Parathyroid adenoma (tissue), 2 donors: ENCODE measurements around the gene C1QTNF6.
A peak's percentile ranks its signal among the peaks of the same experiment; 100 is the strongest.

Experiments used
- H2AFZ ChIP-seq: fragments of 300-600 bp; sonication (generic); one replicate; pipeline ENCODE4 v1.7.0; 2017; ENCODE audit warnings: antibody characterized with exemption, mild to moderate bottlenecking
- H3K27ac ChIP-seq: fragments of 300-600 bp; sonication (generic); one replicate; pipeline ENCODE4 v1.7.0; 2017
- H3K27me3 ChIP-seq: fragments of 300-600 bp; sonication (generic); one replicate; pipeline ENCODE4 v1.7.0; 2017; ENCODE audit warnings: low read length; ENCODE audit not compliant: control insufficient read depth, insufficient read depth
- H3K36me3 ChIP-seq: fragments of 300-600 bp; sonication (generic); one replicate; pipeline ENCODE4 v1.7.0; 2017; ENCODE audit warnings: low read length; ENCODE audit not compliant: control insufficient read depth, insufficient read depth
- H3K4me1 ChIP-seq: fragments of 300-600 bp; sonication (generic); one replicate; pipeline ENCODE4 v1.7.0; 2017; ENCODE audit warnings: control low read depth
- H3K4me2 ChIP-seq: fragments of 300-600 bp; sonication (generic); one replicate; pipeline ENCODE4 v1.7.0; 2017; ENCODE audit warnings: low read length
- H3K4me3 ChIP-seq: fragments of 300-600 bp; sonication (generic); one replicate; pipeline ENCODE4 v1.7.0; 2017; ENCODE audit warnings: low read depth, low read length
- H3K79me2 ChIP-seq: fragments of 300-600 bp; sonication (generic); one replicate; pipeline ENCODE4 v1.7.0; 2017; ENCODE audit warnings: control low read depth
- H3K9ac ChIP-seq: fragments of 300-600 bp; sonication (generic); one replicate; pipeline ENCODE4 v1.7.0; 2017; ENCODE audit warnings: mild to moderate bottlenecking
- H3K9me3 ChIP-seq: fragments of 300-600 bp; sonication (generic); one replicate; pipeline ENCODE4 v1.7.0; 2017; ENCODE audit warnings: low read length; ENCODE audit not compliant: control insufficient read depth
- TF ChIP-seq, protein P1 (sequence below): fragments of 300-600 bp; sonication (generic); IDR thresholded peaks from one replicate; pipeline ENCODE4 v1.7.0; 2017; ENCODE audit warnings: antibody characterized with exemption, mild to moderate bottlenecking
- donor health status: primary hyperparathyroidism.

Gene C1QTNF6

GRCh38 chr22:37180531-37181231 is 7.4 kb downstream of the C1QTNF6 start:
- TF ChIP-seq, protein P1, sequence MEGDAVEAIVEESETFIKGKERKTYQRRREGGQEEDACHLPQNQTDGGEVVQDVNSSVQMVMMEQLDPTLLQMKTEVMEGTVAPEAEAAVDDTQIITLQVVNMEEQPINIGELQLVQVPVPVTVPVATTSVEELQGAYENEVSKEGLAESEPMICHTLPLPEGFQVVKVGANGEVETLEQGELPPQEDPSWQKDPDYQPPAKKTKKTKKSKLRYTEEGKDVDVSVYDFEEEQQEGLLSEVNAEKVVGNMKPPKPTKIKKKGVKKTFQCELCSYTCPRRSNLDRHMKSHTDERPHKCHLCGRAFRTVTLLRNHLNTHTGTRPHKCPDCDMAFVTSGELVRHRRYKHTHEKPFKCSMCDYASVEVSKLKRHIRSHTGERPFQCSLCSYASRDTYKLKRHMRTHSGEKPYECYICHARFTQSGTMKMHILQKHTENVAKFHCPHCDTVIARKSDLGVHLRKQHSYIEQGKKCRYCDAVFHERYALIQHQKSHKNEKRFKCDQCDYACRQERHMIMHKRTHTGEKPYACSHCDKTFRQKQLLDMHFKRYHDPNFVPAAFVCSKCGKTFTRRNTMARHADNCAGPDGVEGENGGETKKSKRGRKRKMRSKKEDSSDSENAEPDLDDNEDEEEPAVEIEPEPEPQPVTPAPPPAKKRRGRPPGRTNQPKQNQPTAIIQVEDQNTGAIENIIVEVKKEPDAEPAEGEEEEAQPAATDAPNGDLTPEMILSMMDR = no peak
- Histone ChIP-seq H3K27ac (no peak overlapping the region), H3K4me2 (no peak overlapping the region), H2AFZ (no peak overlapping the region), H3K9me3 (no peaks in the 10 kb centered on the region), H3K27me3 (no peaks in the 10 kb centered on the region), H3K4me1 (peaks cover 22% of the 10 kb centered on the region), H3K36me3 (no peaks in the 10 kb centered on the region), H3K4me3 (no peak overlapping the region), H3K9ac (no peak overlapping the region), H3K79me2 (no peaks in the 10 kb centered on the region)

- Histone ChIP-seq H3K4me3 (no peak overlapping the region), H3K27me3 (no peaks in the 10 kb centered on the region), H2AFZ (no peak overlapping the region), H3K4me1 (peaks cover 22% of the 10 kb centered on the region), H3K9ac (no peak overlapping the region), H3K79me2 (no peaks in the 10 kb centered on the region), H3K36me3 (no peaks in the 10 kb centered on the region), H3K27ac (no peak overlapping the region), H3K9me3 (no peaks in the 10 kb centered on the region), H3K4me2 (no peak overlapping the region)
- TF ChIP-seq, protein P1 = no peak
These were observed 8.2 kb downstream of the C1QTNF6 start for GRCh38 chr22:37179622-37180420.

DNA sequence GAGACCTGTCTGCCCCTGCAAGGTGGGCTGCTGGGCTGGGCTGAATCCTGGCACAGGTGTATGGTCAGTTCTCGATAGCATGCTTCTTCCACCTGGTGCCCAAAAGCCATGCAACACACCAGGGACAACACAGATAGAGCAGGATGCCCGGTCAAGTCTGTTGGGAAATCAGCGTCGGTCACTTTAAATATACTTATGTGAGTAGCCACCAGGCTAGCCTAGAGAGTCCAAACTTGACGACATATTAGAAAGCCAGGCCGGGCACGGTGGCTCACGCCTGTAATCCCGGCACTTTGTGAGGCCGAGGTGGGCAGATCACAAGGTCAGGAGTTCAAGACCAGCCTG is 8.9 kb downstream of the C1QTNF6 start:
- no peaks in the 10 kb centered on the region for H3K79me2 ChIP-seq
- no peak overlapping the region for H3K9ac ChIP-seq
- TF ChIP-seq, protein P1 = no peak
- peak overlapping the region; percentile 25 for H3K4me2 ChIP-seq
- H3K9me3 ChIP-seq = no peaks in the 10 kb centered on the region
- peak overlapping the region; percentile 81 for H2AFZ ChIP-seq
- no peak overlapping the region for H3K4me3 ChIP-seq
- peak overlapping the region; percentile 76 for H3K27ac ChIP-seq
- no peaks in the 10 kb centered on the region for H3K36me3 ChIP-seq
- H3K27me3 ChIP-seq = no peaks in the 10 kb centered on the region
- peaks cover 22% of the 10 kb centered on the region for H3K4me1 ChIP-seq

- Histone ChIP-seq H3K27ac (peak overlapping the region; percentile 76), H3K4me1 (peaks cover 22% of the 10 kb centered on the region)
These were observed 9.5 kb downstream of the C1QTNF6 start for GRCh38 chr22:37178350-37179125.

More at GRCh38 chr22:37178350-37179125, 9.5 kb downstream of the C1QTNF6 start:
- no peaks in the 10 kb centered on the region for H3K36me3 ChIP-seq
- H3K4me3 ChIP-seq = no peak overlapping the region
- no peaks in the 10 kb centered on the region for H3K27me3 ChIP-seq
- peak overlapping the region; percentile 81 for H2AFZ ChIP-seq
- H3K79me2 ChIP-seq = no peaks in the 10 kb centered on the region
- H3K9me3 ChIP-seq = no peaks in the 10 kb centered on the region
- H3K9ac ChIP-seq = no peak overlapping the region
- TF ChIP-seq, protein P1 = no peak
- H3K4me2 ChIP-seq = peak overlapping the region; percentile 25
